ENCODE measurements around the gene ZNF593. TPM values are rescaled to one million over a fixed set of nuclear protein-coding genes. Genes with fewer than 3 reads are reported as not detected.

The ZNF593 gene
- total RNA-seq, 4 donors from 2014 or later = 10.4 to 41.6 (median 22.5) TPM

DNA sequence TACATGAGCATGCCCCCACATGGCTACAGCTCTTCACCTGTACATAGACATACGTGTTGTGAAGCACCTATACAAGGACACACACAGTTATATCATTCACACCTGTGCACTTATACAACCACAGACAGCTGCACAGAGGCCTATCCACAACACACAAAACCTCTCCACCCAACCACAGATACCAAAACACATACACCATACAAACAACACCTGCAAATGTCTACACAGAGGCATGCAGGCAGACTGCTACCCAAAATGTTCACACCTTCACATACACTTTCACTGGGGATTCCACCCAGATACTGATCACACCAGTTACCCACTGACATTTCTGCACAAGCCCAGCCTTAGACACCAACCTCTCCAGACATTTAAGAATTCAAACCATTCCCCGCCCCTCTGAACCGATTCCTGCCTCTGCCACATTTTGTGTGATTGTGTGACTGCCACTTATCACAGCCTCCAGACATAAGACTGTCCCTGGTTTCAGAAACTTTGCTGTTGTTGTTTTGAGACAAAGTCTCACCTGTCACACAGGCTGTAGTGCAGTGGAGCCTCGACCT lies 2.9 kb upstream of the ZNF593 start:
- Histone ChIP-seq H3K4me1 (peaks cover 36 to 49% (median 42%) of the 10 kb centered on the region in 4 donors), H3K27ac (replicated peaks in 1 of 4) (no peak overlapping the region), H3K9me3 (no peaks in the 10 kb centered on the region), H3K36me3 (peaks cover 0 to 9% (median 5%) of the 10 kb centered on the region in 4 donors), H3K4me3 (no peak overlapping the region), H3K27me3 (peaks cover 0 to 4% (median 0%) of the 10 kb centered on the region in 4 donors)
- TF ChIP-seq POLR2A (IDR thresholded peaks at IDR 0.05; ENCODE audit: low read depth) = no peak
- TF ChIP-seq, protein P1, sequence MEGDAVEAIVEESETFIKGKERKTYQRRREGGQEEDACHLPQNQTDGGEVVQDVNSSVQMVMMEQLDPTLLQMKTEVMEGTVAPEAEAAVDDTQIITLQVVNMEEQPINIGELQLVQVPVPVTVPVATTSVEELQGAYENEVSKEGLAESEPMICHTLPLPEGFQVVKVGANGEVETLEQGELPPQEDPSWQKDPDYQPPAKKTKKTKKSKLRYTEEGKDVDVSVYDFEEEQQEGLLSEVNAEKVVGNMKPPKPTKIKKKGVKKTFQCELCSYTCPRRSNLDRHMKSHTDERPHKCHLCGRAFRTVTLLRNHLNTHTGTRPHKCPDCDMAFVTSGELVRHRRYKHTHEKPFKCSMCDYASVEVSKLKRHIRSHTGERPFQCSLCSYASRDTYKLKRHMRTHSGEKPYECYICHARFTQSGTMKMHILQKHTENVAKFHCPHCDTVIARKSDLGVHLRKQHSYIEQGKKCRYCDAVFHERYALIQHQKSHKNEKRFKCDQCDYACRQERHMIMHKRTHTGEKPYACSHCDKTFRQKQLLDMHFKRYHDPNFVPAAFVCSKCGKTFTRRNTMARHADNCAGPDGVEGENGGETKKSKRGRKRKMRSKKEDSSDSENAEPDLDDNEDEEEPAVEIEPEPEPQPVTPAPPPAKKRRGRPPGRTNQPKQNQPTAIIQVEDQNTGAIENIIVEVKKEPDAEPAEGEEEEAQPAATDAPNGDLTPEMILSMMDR (IDR thresholded peaks at IDR 0.05) = no peak
- no peak for TF ChIP-seq POLR2AphosphoS5 (IDR thresholded peaks at IDR 0.05)
- no peak for TF ChIP-seq EP300 (IDR thresholded peaks at IDR 0.05)
- intact Hi-C loops (cut with DNase I) = no loop called here
- 78% methylated on average over 4 of the region's 4 CpGs for WGBS
- no peak for DNase-seq (ENCODE audit: extremely low spot score)

DNA sequence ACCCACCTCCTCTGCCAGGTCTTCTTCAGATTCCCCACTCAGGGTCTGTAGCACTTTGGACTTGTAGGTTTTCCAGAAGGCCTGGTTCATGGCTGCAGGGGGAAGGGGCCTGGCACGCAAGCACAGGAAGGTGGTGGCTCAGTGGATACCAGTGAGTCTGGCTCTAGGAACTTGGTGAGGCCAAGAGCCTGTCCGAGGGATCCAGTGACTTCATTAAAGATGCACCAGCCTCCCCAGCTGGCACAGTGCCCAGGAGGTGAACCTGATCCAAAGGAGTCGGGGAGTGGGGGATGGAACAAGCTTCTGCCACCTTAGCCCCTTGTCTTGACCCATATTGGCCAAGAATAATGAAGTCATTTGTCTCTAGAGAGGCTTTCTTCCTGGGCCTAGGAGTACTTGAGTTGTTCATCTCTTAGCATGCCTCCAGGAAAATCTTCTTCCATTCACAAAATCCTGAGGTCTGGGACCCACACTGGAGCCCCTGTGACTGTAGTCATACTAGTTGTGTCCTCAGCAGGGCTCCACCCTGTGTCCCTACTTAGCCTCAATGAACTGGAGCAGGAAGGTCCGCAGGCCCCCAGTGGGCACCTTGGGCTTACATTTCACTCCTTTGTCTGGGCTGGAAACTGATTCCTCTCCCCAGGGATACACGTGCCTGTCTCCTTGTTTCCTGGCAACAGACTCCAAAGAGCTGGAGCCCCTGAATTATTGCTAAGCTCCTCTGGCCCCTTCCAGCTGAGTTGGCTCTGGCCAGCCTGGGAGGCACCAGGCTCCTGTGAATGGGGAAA lies 1.1 kb upstream of the ZNF593 start, which contains the start of gene C1orf232:
Gene C1orf232 (minus strand): TSS at position 554 of the 788 bp plus-strand sequence. CDS start 464 bp downstream, at position 90.
- peaks cover 0 to 4% (median 0%) of the 10 kb centered on the region in 4 donors for H3K27me3 ChIP-seq
- intact Hi-C loops (cut with DNase I) = no loop called here
- WGBS = 60% methylated on average over 4 of the region's 5 CpGs
- peak within 1 kb of the TSS; percentile 74 to 97 (median 91) for H3K4me3 ChIP-seq
- peak within 1 kb of the TSS; percentile 77 to 89 (median 77) for H3K27ac ChIP-seq (replicated peaks in 1 of 4)
- peaks cover 30 to 39% (median 36%) of the 10 kb centered on the region in 4 donors for H3K4me1 ChIP-seq
- H3K36me3 ChIP-seq = peaks cover 0 to 12% (median 7%) of the 10 kb centered on the region in 4 donors
- no peak for DNase-seq (ENCODE audit: extremely low spot score)
- no peaks in the 10 kb centered on the region for H3K9me3 ChIP-seq
- TF ChIP-seq, protein P1 (IDR thresholded peaks at IDR 0.05) = no peak
- TF ChIP-seq POLR2AphosphoS5 (IDR thresholded peaks at IDR 0.05) (no peak), EP300 (IDR thresholded peaks at IDR 0.05) (no peak), POLR2A (IDR thresholded peaks at IDR 0.05; ENCODE audit: low read depth) (no peak)

DNA sequence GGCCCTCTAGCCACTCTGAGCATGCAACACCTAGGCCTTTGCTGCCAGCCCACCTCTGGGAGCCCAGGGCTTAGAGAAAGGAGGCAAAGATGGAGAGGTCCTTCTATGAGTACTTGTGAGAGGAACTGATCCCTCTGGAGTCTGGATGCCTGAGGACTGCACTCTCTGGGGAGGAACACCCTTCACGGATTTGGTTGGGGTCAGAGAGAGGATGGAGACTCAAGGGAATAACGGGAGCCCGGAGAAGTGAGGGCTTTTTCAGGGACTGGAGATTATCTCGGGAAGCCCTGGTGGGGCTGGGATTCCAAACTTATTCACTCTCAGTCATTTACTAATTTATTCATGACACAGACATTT lies 532 bp upstream of the ZNF593 start:
- H3K4me1 ChIP-seq = peaks cover 26 to 33% (median 30%) of the 10 kb centered on the region in 4 donors
- H3K9me3 ChIP-seq = no peaks in the 10 kb centered on the region
- intact Hi-C loops (cut with DNase I) = no loop called here
- no peak for DNase-seq (ENCODE audit: extremely low spot score)
- H3K27ac ChIP-seq (replicated peaks in 1 of 4) = peak overlapping the region; percentile 77 to 89 (median 77)
- TF ChIP-seq EP300 (IDR thresholded peaks at IDR 0.05) = no peak
- TF ChIP-seq, protein P1 (IDR thresholded peaks at IDR 0.05) = no peak
- peaks cover 0 to 12% (median 7%) of the 10 kb centered on the region in 4 donors for H3K36me3 ChIP-seq
- no peaks in the 10 kb centered on the region for H3K27me3 ChIP-seq
- 50% methylated on average over 4 of the region's 4 CpGs for WGBS
- peak overlapping the region; percentile 74 to 97 (median 91) for H3K4me3 ChIP-seq

DNA sequence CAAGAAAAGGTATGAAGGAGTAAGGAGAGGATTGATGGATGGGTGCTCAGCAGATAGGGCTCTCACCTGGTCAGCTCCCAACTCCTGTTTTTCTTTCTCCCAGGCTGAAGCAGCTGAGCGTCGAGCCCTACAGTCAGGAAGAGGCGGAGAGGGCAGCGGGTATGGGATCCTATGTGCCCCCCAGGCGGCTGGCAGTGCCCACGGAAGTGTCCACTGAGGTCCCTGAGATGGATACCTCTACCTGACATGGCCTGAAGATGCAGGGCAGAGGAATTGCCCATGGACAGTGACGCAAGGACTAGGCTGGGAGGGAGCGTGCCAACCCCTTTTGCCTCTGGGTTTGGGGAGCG lies 739 bp downstream of the ZNF593 start:
- Histone ChIP-seq H3K4me1 (peaks cover 19 to 28% (median 24%) of the 10 kb centered on the region in 4 donors), H3K9me3 (no peaks in the 10 kb centered on the region), H3K36me3 (peaks cover 0 to 12% (median 7%) of the 10 kb centered on the region in 4 donors), H3K27ac (replicated peaks in 1 of 4) (peak overlapping the region in 3 of 4 donors; percentile 77 to 89 (median 77)), H3K4me3 (peak overlapping the region; percentile 74 to 97 (median 91)), H3K27me3 (no peaks in the 10 kb centered on the region)
- TF ChIP-seq, protein P1 (IDR thresholded peaks at IDR 0.05) = no peak
- no peak for DNase-seq (ENCODE audit: extremely low spot score)
- WGBS = 81% methylated on average over 6 of the region's 9 CpGs
- intact Hi-C loops (cut with DNase I) = loop anchor here (2.0 to 5.0 kb wide), 2 partner anchors 64 to 152 kb away; partner anchors contain the start of gene CEP85
